Measurements from ENCODE around the gene TCL1B. TPM values are rescaled to one million over a fixed set of nuclear protein-coding genes. Genes with fewer than 3 reads are reported as not detected.

The TCL1B gene
- not detected for total RNA-seq

GRCh38 chr14:95685978-95686922 lies at the start of gene TCL1B:
TSS of gene TCL1B (plus strand) at chr14:95686426. CDS start at chr14:95686468, 42 bp downstream.
- no peak for DNase-seq (ENCODE audit: extremely low spot score in 2 of 2)
- Histone ChIP-seq H3K36me3 (no peaks in the 10 kb centered on the region), H3K4me3 (no peak within 1 kb of the TSS), H3K27me3 (no peaks in the 10 kb centered on the region), H3K4me1 (no peaks in the 10 kb centered on the region), H3K27ac (no peak within 1 kb of the TSS), H3K9me3 (no peaks in the 10 kb centered on the region)
- intact Hi-C loops (cut with DNase I): no loop called here
- TF ChIP-seq POLR2AphosphoS5 (IDR thresholded peaks at IDR 0.05; ENCODE audit: insufficient read depth in 1 of 2, low read depth in 1 of 2) (no peak), CTCF (IDR thresholded peaks at IDR 0.05) (no peak), POLR2A (IDR thresholded peaks at IDR 0.05) (no peak)

GRCh38 chr14:95644981-95645380 lies 41.2 kb upstream of the TCL1B start:
- no peaks in the 10 kb centered on the region for H3K4me1 ChIP-seq
- H3K9me3 ChIP-seq: no peaks in the 10 kb centered on the region
- no peak for DNase-seq (ENCODE audit: extremely low spot score in 2 of 2)
- no peaks in the 10 kb centered on the region for H3K36me3 ChIP-seq
- H3K27ac ChIP-seq: no peak overlapping the region
- TF ChIP-seq POLR2AphosphoS5 (IDR thresholded peaks at IDR 0.05; ENCODE audit: insufficient read depth in 1 of 2, low read depth in 1 of 2) (no peak), POLR2A (IDR thresholded peaks at IDR 0.05) (no peak), CTCF (IDR thresholded peaks at IDR 0.05) (no peak)
- no peaks in the 10 kb centered on the region for H3K27me3 ChIP-seq
- intact Hi-C loops (cut with DNase I): no loop called here
- H3K4me3 ChIP-seq: no peak overlapping the region

GRCh38 chr14:95645389-95645996 lies 40.7 kb upstream of the TCL1B start:
- H3K27ac ChIP-seq: no peak overlapping the region
- no peak overlapping the region for H3K4me3 ChIP-seq
- no peaks in the 10 kb centered on the region for H3K9me3 ChIP-seq
- intact Hi-C loops (cut with DNase I): no loop called here
- H3K27me3 ChIP-seq: no peaks in the 10 kb centered on the region
- no peaks in the 10 kb centered on the region for H3K4me1 ChIP-seq
- TF ChIP-seq POLR2AphosphoS5 (IDR thresholded peaks at IDR 0.05; ENCODE audit: insufficient read depth in 1 of 2, low read depth in 1 of 2) (no peak), CTCF (IDR thresholded peaks at IDR 0.05) (no peak), POLR2A (IDR thresholded peaks at IDR 0.05) (no peak)
- no peak for DNase-seq (ENCODE audit: extremely low spot score in 2 of 2)
- H3K36me3 ChIP-seq: no peaks in the 10 kb centered on the region

- Histone ChIP-seq H3K27ac (no peak overlapping the region), H3K4me3 (no peak overlapping the region), H3K9me3 (no peaks in the 10 kb centered on the region), H3K4me1 (peaks cover 4% of the 10 kb centered on the region), H3K36me3 (no peaks in the 10 kb centered on the region), H3K27me3 (no peaks in the 10 kb centered on the region)
- TF ChIP-seq CTCF (IDR thresholded peaks at IDR 0.05) (no peak), POLR2AphosphoS5 (IDR thresholded peaks at IDR 0.05; ENCODE audit: insufficient read depth in 1 of 2, low read depth in 1 of 2) (no peak), POLR2A (IDR thresholded peaks at IDR 0.05) (no peak)
- intact Hi-C loops (cut with DNase I): no loop called here
- DNase-seq (ENCODE audit: extremely low spot score in 2 of 2): no peak
Observed at GRCh38 chr14:95647926-95648325, 38.3 kb upstream of the TCL1B start.

- H3K36me3 ChIP-seq: no peaks in the 10 kb centered on the region
- H3K9me3 ChIP-seq: no peaks in the 10 kb centered on the region
- H3K27ac ChIP-seq: no peak overlapping the region
- intact Hi-C loops (cut with DNase I): no loop called here
- H3K27me3 ChIP-seq: no peaks in the 10 kb centered on the region
- no peak for DNase-seq (ENCODE audit: extremely low spot score in 2 of 2)
- H3K4me3 ChIP-seq: no peak overlapping the region
- TF ChIP-seq POLR2A (IDR thresholded peaks at IDR 0.05) (no peak), CTCF (IDR thresholded peaks at IDR 0.05) (no peak), POLR2AphosphoS5 (IDR thresholded peaks at IDR 0.05; ENCODE audit: insufficient read depth in 1 of 2, low read depth in 1 of 2) (no peak)
- peaks cover 4% of the 10 kb centered on the region for H3K4me1 ChIP-seq
Observed at GRCh38 chr14:95649230-95649629, 37.0 kb upstream of the TCL1B start.

Measured in vagina (tissue), 2 donors.